CD14-positive monocyte (primary cell): ENCODE results near the gene THSD8. TPM values are rescaled to one million over a fixed set of nuclear protein-coding genes. Genes with fewer than 3 reads are reported as not detected.

Experiments
- DNase-seq, 3 donors: peaks; one replicate each; pipeline ENCODE4 v3.0.0-alpha.2; 2011 to 2022
- H2AFZ ChIP-seq: 2 replicates; pipeline ENCODE4 v1.6.0; 2012; ENCODE audit warnings: mild to moderate bottlenecking, low read depth, low read length, inconsistent platforms; ENCODE audit not compliant: insufficient read depth, poor library complexity, severe bottlenecking
- H3K27ac ChIP-seq, 2 donors: 1 replicate in 1 of 2; 2 replicates in 1 of 2; pipeline ENCODE4 v1.5.1; 2012 to 2013; ENCODE audit warnings: low read length in 2 of 2, control low read depth in 1 of 2, inconsistent platforms in 1 of 2, low read depth in 1 of 2, mild to moderate bottlenecking in 1 of 2
- H3K27me3 ChIP-seq, 2 donors: one replicate each; pipeline versions ENCODE4 v1.6.0 to v1.6.1; 2011 to 2013; ENCODE audit warnings: low read length in 2 of 2; ENCODE audit not compliant: control insufficient read depth in 2 of 2, insufficient read depth in 2 of 2
- H3K36me3 ChIP-seq, 2 donors: replicated peaks in 1 of 2; 1 replicate in 1 of 2; 2 replicates in 1 of 2; pipeline versions ENCODE4 v1.5.1 to v1.6.1; 2012 to 2013; ENCODE audit warnings: low read length in 2 of 2, control low read depth in 1 of 2, inconsistent platforms in 1 of 2, mild to moderate bottlenecking in 1 of 2; ENCODE audit not compliant: insufficient read depth in 2 of 2, control insufficient read depth in 1 of 2
- H3K4me1 ChIP-seq, 2 donors: 1 replicate in 1 of 2; 2 replicates in 1 of 2; pipeline versions ENCODE4 v1.5.1 to v1.6.1; 2012 to 2013; ENCODE audit warnings: low read length in 2 of 2, control low read depth in 1 of 2, inconsistent platforms in 1 of 2, mild to moderate bottlenecking in 1 of 2, moderate library complexity in 1 of 2; ENCODE audit not compliant: insufficient read depth in 2 of 2, control insufficient read depth in 1 of 2
- H3K4me2 ChIP-seq: replicated peaks from 2 replicates; pipeline ENCODE3; 2012; ENCODE audit warnings: low read length, moderate library complexity, mild to moderate bottlenecking; ENCODE audit not compliant: poor library complexity, severe bottlenecking; ENCODE audit errors: extremely low read depth
- H3K4me3 ChIP-seq, 3 experiments: fragments of 200-600 bp in 1 of 3; sonication (generic) in 1 of 3; replicated peaks in 1 of 3; 1 replicate in 2 of 3; 2 replicates in 1 of 3; pipeline ENCODE4 v1.5.1; 2011 to 2013; ENCODE audit warnings: low read length in 3 of 3, mild to moderate bottlenecking in 3 of 3, control low read depth in 2 of 3, low read depth in 2 of 3, inconsistent platforms in 1 of 3, moderate library complexity in 1 of 3
- H3K79me2 ChIP-seq: 2 replicates; pipeline ENCODE4 v1.6.0; 2012; ENCODE audit warnings: mild to moderate bottlenecking, control low read depth, inconsistent platforms, low read length, moderate library complexity; ENCODE audit not compliant: insufficient read depth
- H3K9ac ChIP-seq: 2 replicates; pipeline ENCODE4 v1.6.0; 2017; ENCODE audit warnings: low read length, mild to moderate bottlenecking; ENCODE audit not compliant: insufficient read depth, poor library complexity, severe bottlenecking
- H3K9me3 ChIP-seq, 2 donors: replicated peaks in 1 of 2; 1 replicate in 1 of 2; 2 replicates in 1 of 2; pipeline versions ENCODE4 v1.5.1 to v1.6.1; 2012 to 2013; ENCODE audit warnings: low read length in 2 of 2, control low read depth in 1 of 2; ENCODE audit not compliant: control insufficient read depth in 1 of 2, insufficient read depth in 1 of 2
- H4K20me1 ChIP-seq: 2 replicates; pipeline ENCODE4 v1.6.0; 2012; ENCODE audit warnings: mild to moderate bottlenecking, low read length, control low read depth, moderate library complexity; ENCODE audit not compliant: insufficient read depth
- H3K27ac Mint-ChIP-seq, 7 donors: one replicate each; pipeline ENCODE4 v1.8.0; 2020; ENCODE audit warnings: mild to moderate bottlenecking in 7 of 7, mixed read lengths in 7 of 7, moderate library complexity in 6 of 7, inconsistent platforms in 2 of 7
- H3K27me3 Mint-ChIP-seq, 3 donors: one replicate each; pipeline ENCODE4 v1.8.0; 2021 to 2022; ENCODE audit warnings: low read depth in 3 of 3, mild to moderate bottlenecking in 3 of 3, mixed read lengths in 3 of 3, moderate library complexity in 3 of 3, inconsistent platforms in 1 of 3
- H3K36me3 Mint-ChIP-seq, 2 donors: one replicate each; pipeline ENCODE4 v1.8.0; 2020; ENCODE audit warnings: mixed read lengths in 2 of 2, inconsistent platforms in 1 of 2, mild to moderate bottlenecking in 1 of 2
- H3K4me1 Mint-ChIP-seq: one replicate; pipeline ENCODE4 v1.8.0; 2020; ENCODE audit warnings: mild to moderate bottlenecking, mixed read lengths
- H3K4me3 Mint-ChIP-seq, 2 donors: one replicate each; pipeline ENCODE4 v1.8.0; 2020; ENCODE audit warnings: mild to moderate bottlenecking in 2 of 2, mixed read lengths in 2 of 2, moderate library complexity in 1 of 2
- H3K9me3 Mint-ChIP-seq, 7 donors: one replicate each; pipeline ENCODE4 v1.8.0; 2020 to 2022; ENCODE audit warnings: mixed read lengths in 7 of 7, mild to moderate bottlenecking in 6 of 7, moderate library complexity in 6 of 7, inconsistent platforms in 2 of 7
- WGBS: methylation state at CpG from one replicate; pipeline ENCODE4 v1.1.5; 2013; ENCODE audit warnings: missing lambda C conversion rate; ENCODE audit not compliant: insufficient coverage; 5-methylcytosine and 5-hydroxymethylcytosine counted together
- intact Hi-C, 2 donors: fragments of 100-400 bp; cut with micrococcal nuclease; formaldehyde crosslinking; loops; one replicate each; pipeline versions ENCODE4 v1.15.0 to v1.15.1; 2023
- polyA plus RNA-seq, 3 donors: library from polyadenylated mRNA; depleted of rRNA in 1 of 3; unstranded in 2 of 3; stranded (reverse) in 1 of 3; fragments of 300-500 nt in 2 of 3; fragments of >200 nt in 1 of 3; fragmentation: Illumina TruSeq in 2 of 3; gene quantifications; 1 replicate in 2 of 3; 2 replicates in 1 of 3; pipeline ENCODE4 v1.2.3, GENCODE V29; 2012 to 2021
- TF ChIP-seq, protein P1 (sequence below): fragments of 200-600 bp; IDR thresholded peaks from one replicate; pipeline ENCODE4 v1.8.0; 2022; ENCODE audit warnings: antibody characterized with exemption, mild to moderate bottlenecking

Gene THSD8
- polyA plus RNA-seq, 3 donors, result 4.0 TPM; not detected in 2

DNA sequence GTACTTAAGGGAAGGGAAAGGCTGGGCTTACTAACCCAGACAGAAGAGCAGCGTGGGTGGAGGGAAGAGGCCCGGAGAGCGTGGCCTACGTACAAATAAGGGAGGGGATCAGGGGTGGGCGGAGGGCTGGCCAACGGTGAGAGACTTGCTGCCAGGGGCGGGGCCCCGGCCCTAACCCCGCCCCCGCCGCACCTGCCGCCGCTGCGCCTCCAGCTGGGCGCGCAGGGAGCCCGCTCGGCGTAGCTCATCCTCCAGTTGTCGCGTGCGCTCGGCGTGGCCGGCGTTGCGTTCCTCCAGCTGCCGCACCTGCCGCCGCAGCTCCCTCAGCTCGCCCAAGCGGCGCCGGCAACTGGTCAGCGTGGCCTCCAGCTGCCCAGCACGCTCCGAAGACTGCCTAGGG lies 32.2 kb upstream of the THSD8 start:
- intact Hi-C loops, result no loop called here
- H3K36me3 ChIP-seq, result no peaks in the 10 kb centered on the region
- H3K27ac Mint-ChIP-seq, result no peak overlapping the region

DNA sequence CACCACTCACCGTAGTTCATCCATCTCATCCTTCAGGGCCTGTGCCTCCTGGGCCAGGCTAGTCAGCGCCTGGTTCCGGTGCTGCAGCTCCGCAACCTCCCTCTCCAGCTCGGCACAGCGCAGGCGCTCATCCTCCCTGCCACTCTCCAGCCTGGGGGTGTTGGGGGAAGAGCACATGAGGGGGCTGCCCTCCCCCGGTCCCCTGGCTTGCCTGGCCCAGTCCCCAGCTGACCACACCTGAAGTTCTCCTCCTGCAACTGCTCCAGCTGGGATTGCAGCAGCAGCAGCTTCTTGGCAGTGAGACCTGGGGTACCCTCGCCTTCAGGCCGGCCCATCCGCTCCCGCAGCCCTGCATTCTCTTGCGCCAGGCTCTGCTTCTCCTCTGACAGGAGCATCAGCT lies 30.9 kb upstream of the THSD8 start:
- WGBS, result 98% methylated on average over 10 of the region's 13 CpGs
- DNase-seq, result no peak
- Histone ChIP-seq H3K4me3 (no peak overlapping the region), H4K20me1 (no peaks in the 10 kb centered on the region), H3K27ac (no peak overlapping the region), H3K36me3 (no peaks in the 10 kb centered on the region), H3K9me3 (no peaks in the 10 kb centered on the region), H3K27me3 (no peaks in the 10 kb centered on the region), H2AFZ (no peak overlapping the region), H3K9ac (no peak overlapping the region), H3K4me1 (peaks cover 7 to 15% of the 10 kb centered on the region in 2 donors), H3K4me2 (no peak overlapping the region), H3K79me2 (no peaks in the 10 kb centered on the region)
- TF ChIP-seq, protein P1, sequence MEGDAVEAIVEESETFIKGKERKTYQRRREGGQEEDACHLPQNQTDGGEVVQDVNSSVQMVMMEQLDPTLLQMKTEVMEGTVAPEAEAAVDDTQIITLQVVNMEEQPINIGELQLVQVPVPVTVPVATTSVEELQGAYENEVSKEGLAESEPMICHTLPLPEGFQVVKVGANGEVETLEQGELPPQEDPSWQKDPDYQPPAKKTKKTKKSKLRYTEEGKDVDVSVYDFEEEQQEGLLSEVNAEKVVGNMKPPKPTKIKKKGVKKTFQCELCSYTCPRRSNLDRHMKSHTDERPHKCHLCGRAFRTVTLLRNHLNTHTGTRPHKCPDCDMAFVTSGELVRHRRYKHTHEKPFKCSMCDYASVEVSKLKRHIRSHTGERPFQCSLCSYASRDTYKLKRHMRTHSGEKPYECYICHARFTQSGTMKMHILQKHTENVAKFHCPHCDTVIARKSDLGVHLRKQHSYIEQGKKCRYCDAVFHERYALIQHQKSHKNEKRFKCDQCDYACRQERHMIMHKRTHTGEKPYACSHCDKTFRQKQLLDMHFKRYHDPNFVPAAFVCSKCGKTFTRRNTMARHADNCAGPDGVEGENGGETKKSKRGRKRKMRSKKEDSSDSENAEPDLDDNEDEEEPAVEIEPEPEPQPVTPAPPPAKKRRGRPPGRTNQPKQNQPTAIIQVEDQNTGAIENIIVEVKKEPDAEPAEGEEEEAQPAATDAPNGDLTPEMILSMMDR, result no peak
- Mint-ChIP-seq H3K27ac (no peak overlapping the region), H3K4me1 (peaks cover 12% of the 10 kb centered on the region), H3K4me3 (no peak overlapping the region), H3K36me3 (peaks cover 14 to 31% of the 10 kb centered on the region in 2 donors), H3K9me3 (no peaks in the 10 kb centered on the region), H3K27me3 (peaks cover 2 to 5% (median 3%) of the 10 kb centered on the region in 3 donors)
- intact Hi-C loops, result no loop called here

More for the DNA sequence above, 32.2 kb upstream of the THSD8 start:
- Histone ChIP-seq H3K9ac (no peak overlapping the region), H3K4me1 (peaks cover under 1 to 6% of the 10 kb centered on the region in 2 donors), H3K4me2 (no peak overlapping the region), H2AFZ (no peak overlapping the region), H3K79me2 (no peaks in the 10 kb centered on the region), H3K27me3 (no peaks in the 10 kb centered on the region), H3K27ac (no peak overlapping the region), H3K9me3 (no peaks in the 10 kb centered on the region), H4K20me1 (no peaks in the 10 kb centered on the region), H3K4me3 (no peak overlapping the region)
- 92% methylated on average over 34 of the region's 37 CpGs for WGBS
- Mint-ChIP-seq H3K4me1 (peaks cover 12% of the 10 kb centered on the region), H3K27me3 (peaks cover 2 to 5% (median 3%) of the 10 kb centered on the region in 3 donors), H3K36me3 (peaks cover 19 to 38% of the 10 kb centered on the region in 2 donors), H3K9me3 (no peaks in the 10 kb centered on the region), H3K4me3 (no peak overlapping the region)
- TF ChIP-seq, protein P1, result no peak
- no peak for DNase-seq
